Stimulated activated CD8-positive, alpha-beta memory T cell treated with anti-CD3 and anti-CD28 coated beads, Interleukin-4, amount 100 ng/mL, for 24 hours (primary cell): ENCODE measurements around the gene RGSL1.

Experiments used
- DNase-seq: peaks from one replicate; pipeline ENCODE4 v3.0.0-alpha.2; 2020; ENCODE audit warnings: low read depth

Gene RGSL1

GRCh38 chr1:182549346-182549745 lies 99.4 kb downstream of the RGSL1 start:
- DNase-seq, result no peak

GRCh38 chr1:182549811-182550210 lies 99.9 kb downstream of the RGSL1 start:
- no peak for DNase-seq

GRCh38 chr1:182552527-182552926 lies 102.6 kb downstream of the RGSL1 start:
- DNase-seq, result no peak

GRCh38 chr1:182555493-182555892 lies 105.5 kb downstream of the RGSL1 start:
- DNase-seq, result no peak

GRCh38 chr1:182556279-182556678 lies 106.3 kb downstream of the RGSL1 start:
- DNase-seq, result no peak

- no peak for DNase-seq
Measured at GRCh38 chr1:182560392-182560984, 110.5 kb downstream of the RGSL1 start.

- no peak for DNase-seq
Measured at GRCh38 chr1:182561456-182561855, 111.5 kb downstream of the RGSL1 start.

GRCh38 chr1:182563095-182563494 lies 113.1 kb downstream of the RGSL1 start:
- no peak for DNase-seq

- DNase-seq, result no peak
Measured at GRCh38 chr1:182564406-182565004, 114.6 kb downstream of the RGSL1 start.

- no peak for DNase-seq
Measured at GRCh38 chr1:182565537-182565936, 115.6 kb downstream of the RGSL1 start.

- no peak for DNase-seq
Measured at GRCh38 chr1:182567629-182568028, 117.7 kb downstream of the RGSL1 start.

GRCh38 chr1:182568647-182569284 lies 118.8 kb downstream of the RGSL1 start:
- DNase-seq, result no peak

GRCh38 chr1:182569939-182570610 lies 120.1 kb downstream of the RGSL1 start:
- DNase-seq, result no peak

- DNase-seq, result no peak
Measured at GRCh38 chr1:182570611-182570970, 120.6 kb downstream of the RGSL1 start.

- no peak for DNase-seq
Measured at GRCh38 chr1:182574156-182574555, 124.2 kb downstream of the RGSL1 start.

- no peak for DNase-seq
Measured at GRCh38 chr1:182575540-182576149, 125.7 kb downstream of the RGSL1 start.

GRCh38 chr1:182580736-182581135 lies 130.8 kb downstream of the RGSL1 start:
- DNase-seq, result no peak

- DNase-seq, result no peak
Measured at GRCh38 chr1:182584746-182585145, 134.8 kb downstream of the RGSL1 start.

- no peak for DNase-seq
Measured at GRCh38 chr1:182586380-182586779, 136.4 kb downstream of the RGSL1 start.

GRCh38 chr1:182587093-182587492 lies 137.1 kb downstream of the RGSL1 start:
- DNase-seq, result no peak

GRCh38 chr1:182587666-182588499 lies 137.9 kb downstream of the RGSL1 start:
- no peak for DNase-seq
